ENCODE measurements around the gene ADAMTS16.
"Not testable (repeated sequence)": the region's sequence is repeated elsewhere in the genome, so short reads cannot be mapped to it uniquely, and the experiment has no call there.

Gene ADAMTS16

GRCh38 chr5:5135957-5136676 is 4.0 kb upstream of the ADAMTS16 start:
- ATAC-seq (ENCODE audit: low read depth) = no peak
- Mint-ChIP-seq H3K4me3 (no peak overlapping the region), H3K4me1 (no peaks in the 10 kb centered on the region), H3K36me3 (no peaks in the 10 kb centered on the region), H3K9me3 (no peaks in the 10 kb centered on the region), H3K27ac (no peak overlapping the region), H3K27me3 (peaks cover 5% of the 10 kb centered on the region)
- no peak for DNase-seq (ENCODE audit: low spot score in 2 of 2)

GRCh38 chr5:5137851-5138250 is 2.3 kb upstream of the ADAMTS16 start:
- DNase-seq (ENCODE audit: low spot score in 2 of 2); H3K27ac Mint-ChIP-seq; H3K4me3 Mint-ChIP-seq; H3K4me1 Mint-ChIP-seq; H3K9me3 Mint-ChIP-seq; ATAC-seq (ENCODE audit: low read depth); H3K36me3 Mint-ChIP-seq; H3K27me3 Mint-ChIP-seq: not testable (repeated sequence)

GRCh38 chr5:5139336-5139776 is 774 bp upstream of the ADAMTS16 start:
- ATAC-seq (ENCODE audit: low read depth) = no peak
- no peaks in the 10 kb centered on the region for H3K36me3 Mint-ChIP-seq

GRCh38 chr5:5140479-5141338 is 579 bp downstream of the ADAMTS16 start:
- Mint-ChIP-seq H3K36me3 (no peaks in the 10 kb centered on the region), H3K27ac (no peak overlapping the region), H3K4me3 (no peak overlapping the region), H3K4me1 (no peaks in the 10 kb centered on the region), H3K9me3 (no peaks in the 10 kb centered on the region), H3K27me3 (peaks cover 5% of the 10 kb centered on the region)
- DNase-seq (ENCODE audit: low spot score in 2 of 2) (no peak), ATAC-seq (ENCODE audit: low read depth) (no peak)

More at GRCh38 chr5:5139336-5139776, 774 bp upstream of the ADAMTS16 start:
- Mint-ChIP-seq H3K9me3 (no peaks in the 10 kb centered on the region), H3K27me3 (peaks cover 5% of the 10 kb centered on the region), H3K4me3 (no peak overlapping the region), H3K4me1 (no peaks in the 10 kb centered on the region), H3K27ac (no peak overlapping the region)
- DNase-seq (ENCODE audit: low spot score in 2 of 2) = no peak

- no peak for DNase-seq (ENCODE audit: low spot score in 2 of 2)
- Mint-ChIP-seq H3K27me3 (peaks cover 5% of the 10 kb centered on the region), H3K4me3 (no peak overlapping the region), H3K4me1 (no peaks in the 10 kb centered on the region), H3K36me3 (no peaks in the 10 kb centered on the region), H3K9me3 (no peaks in the 10 kb centered on the region), H3K27ac (no peak overlapping the region)
- ATAC-seq (ENCODE audit: low read depth) = no peak
These were observed 1.1 kb downstream of the ADAMTS16 start for GRCh38 chr5:5141339-5141599.

- Mint-ChIP-seq H3K27me3 (peaks cover 5% of the 10 kb centered on the region), H3K27ac (no peak overlapping the region), H3K36me3 (no peaks in the 10 kb centered on the region), H3K4me1 (no peaks in the 10 kb centered on the region), H3K9me3 (no peaks in the 10 kb centered on the region), H3K4me3 (no peak overlapping the region)
- peak; percentile 31 to 33 for DNase-seq (ENCODE audit: low spot score in 2 of 2)
- ATAC-seq (ENCODE audit: low read depth) = peak; percentile 24
These were observed 1.7 kb downstream of the ADAMTS16 start for GRCh38 chr5:5141625-5142525.

GRCh38 chr5:5144441-5144840 is 4.3 kb downstream of the ADAMTS16 start:
- Mint-ChIP-seq H3K36me3 (no peaks in the 10 kb centered on the region), H3K9me3 (no peaks in the 10 kb centered on the region), H3K27ac (no peak overlapping the region), H3K4me1 (no peaks in the 10 kb centered on the region), H3K4me3 (no peak overlapping the region), H3K27me3 (no peaks in the 10 kb centered on the region)
- DNase-seq (ENCODE audit: low spot score in 2 of 2) (no peak), ATAC-seq (ENCODE audit: low read depth) (no peak)

GRCh38 chr5:5145651-5146529 is 5.8 kb downstream of the ADAMTS16 start:
- Mint-ChIP-seq H3K27ac (no peak overlapping the region), H3K36me3 (no peaks in the 10 kb centered on the region), H3K9me3 (peaks cover 2% of the 10 kb centered on the region), H3K4me1 (no peaks in the 10 kb centered on the region), H3K4me3 (no peak overlapping the region), H3K27me3 (no peaks in the 10 kb centered on the region)
- DNase-seq (ENCODE audit: low spot score in 2 of 2) (no peak), ATAC-seq (ENCODE audit: low read depth) (no peak)

GRCh38 chr5:5146530-5147160 is 6.5 kb downstream of the ADAMTS16 start:
- Mint-ChIP-seq H3K4me3 (no peak overlapping the region), H3K27me3 (no peaks in the 10 kb centered on the region), H3K27ac (no peak overlapping the region), H3K4me1 (no peaks in the 10 kb centered on the region), H3K9me3 (peaks cover 3% of the 10 kb centered on the region), H3K36me3 (no peaks in the 10 kb centered on the region)
- DNase-seq (ENCODE audit: low spot score in 2 of 2) (no peak), ATAC-seq (ENCODE audit: low read depth) (no peak)

GRCh38 chr5:5149154-5149553 is 9.0 kb downstream of the ADAMTS16 start:
- no peak for ATAC-seq (ENCODE audit: low read depth)
- Mint-ChIP-seq H3K9me3 (peaks cover 4% of the 10 kb centered on the region), H3K4me3 (no peak overlapping the region), H3K36me3 (no peaks in the 10 kb centered on the region), H3K27me3 (peaks cover 1% of the 10 kb centered on the region), H3K27ac (no peak overlapping the region), H3K4me1 (no peaks in the 10 kb centered on the region)
- no peak for DNase-seq (ENCODE audit: low spot score in 2 of 2)

- peaks cover 1% of the 10 kb centered on the region for H3K27me3 Mint-ChIP-seq
- ATAC-seq (ENCODE audit: low read depth) (no peak), DNase-seq (ENCODE audit: low spot score in 2 of 2) (no peak)
- H3K4me1 Mint-ChIP-seq = peaks cover 3% of the 10 kb centered on the region
- no peak overlapping the region for H3K27ac Mint-ChIP-seq
- H3K36me3 Mint-ChIP-seq = no peaks in the 10 kb centered on the region
- H3K4me3 Mint-ChIP-seq = no peak overlapping the region
- peaks cover 7% of the 10 kb centered on the region for H3K9me3 Mint-ChIP-seq
These were observed 10.5 kb downstream of the ADAMTS16 start for GRCh38 chr5:5150667-5151066.

- H3K27ac Mint-ChIP-seq = no peak overlapping the region
- DNase-seq (ENCODE audit: low spot score in 2 of 2) (no peak), ATAC-seq (ENCODE audit: low read depth) (no peak)
- no peaks in the 10 kb centered on the region for H3K36me3 Mint-ChIP-seq
- H3K9me3 Mint-ChIP-seq = peaks cover 8% of the 10 kb centered on the region
- H3K4me1 Mint-ChIP-seq = peaks cover 6% of the 10 kb centered on the region
- peaks cover 1% of the 10 kb centered on the region for H3K27me3 Mint-ChIP-seq
- no peak overlapping the region for H3K4me3 Mint-ChIP-seq
These were observed 14.6 kb downstream of the ADAMTS16 start for GRCh38 chr5:5154733-5155132.

- no peak overlapping the region for H3K4me3 Mint-ChIP-seq
- peaks cover 8% of the 10 kb centered on the region for H3K9me3 Mint-ChIP-seq
- H3K27ac Mint-ChIP-seq = no peak overlapping the region
- H3K4me1 Mint-ChIP-seq = peaks cover 6% of the 10 kb centered on the region
- H3K36me3 Mint-ChIP-seq = no peaks in the 10 kb centered on the region
- peaks cover 1% of the 10 kb centered on the region for H3K27me3 Mint-ChIP-seq
- DNase-seq (ENCODE audit: low spot score in 2 of 2) = no peak
- no peak for ATAC-seq (ENCODE audit: low read depth)
These were observed 15.5 kb downstream of the ADAMTS16 start for GRCh38 chr5:5155617-5156016.

Measured in memory B cell (primary cell).